ENCODE data around the gene DAGLA.

DAGLA gene

GRCh38 chr11:61765550-61766253 is 85.5 kb downstream of the DAGLA start:
- DNase-seq (ENCODE audit: low read depth) = no peak

GRCh38 chr11:61766353-61766841 is 86.2 kb downstream of the DAGLA start:
- no peak for DNase-seq (ENCODE audit: low read depth)

GRCh38 chr11:61768376-61769076 is 88.3 kb downstream of the DAGLA start:
- DNase-seq (ENCODE audit: low read depth) = no peak

GRCh38 chr11:61769169-61769920 is 89.2 kb downstream of the DAGLA start:
- no peak for DNase-seq (ENCODE audit: low read depth)

GRCh38 chr11:61769946-61770683 is 89.9 kb downstream of the DAGLA start:
- no peak for DNase-seq (ENCODE audit: low read depth)

GRCh38 chr11:61771195-61771894 is 91.2 kb downstream of the DAGLA start:
- DNase-seq (ENCODE audit: low read depth) = no peak

GRCh38 chr11:61771985-61772455 is 91.8 kb downstream of the DAGLA start:
- no peak for DNase-seq (ENCODE audit: low read depth)

GRCh38 chr11:61773356-61773755 is 93.2 kb downstream of the DAGLA start:
- DNase-seq (ENCODE audit: low read depth) = no peak

- DNase-seq (ENCODE audit: low read depth) = no peak
Measured at GRCh38 chr11:61773809-61774208, 93.6 kb downstream of the DAGLA start.

GRCh38 chr11:61774411-61774810 is 94.2 kb downstream of the DAGLA start:
- DNase-seq (ENCODE audit: low read depth) = no peak

GRCh38 chr11:61775106-61775505 is 94.9 kb downstream of the DAGLA start:
- DNase-seq (ENCODE audit: low read depth) = no peak

- no peak for DNase-seq (ENCODE audit: low read depth)
Measured at GRCh38 chr11:61775606-61776554, 95.7 kb downstream of the DAGLA start.

- peak; percentile 50 for DNase-seq (ENCODE audit: low read depth)
Measured at GRCh38 chr11:61776561-61777075, 96.4 kb downstream of the DAGLA start.

GRCh38 chr11:61777234-61778090 is 97.3 kb downstream of the DAGLA start:
- peak; percentile 40 for DNase-seq (ENCODE audit: low read depth)

GRCh38 chr11:61778357-61778886 is 98.2 kb downstream of the DAGLA start:
- no peak for DNase-seq (ENCODE audit: low read depth)

GRCh38 chr11:61778920-61779650 is 98.9 kb downstream of the DAGLA start:
- DNase-seq (ENCODE audit: low read depth) = no peak

GRCh38 chr11:61779666-61780525 is 99.7 kb downstream of the DAGLA start:
- no peak for DNase-seq (ENCODE audit: low read depth)

Measured in activated gamma-delta T cell treated with anti-CD3 and anti-CD28 coated beads, Interleukin-2, amount 50 U/mL, for 16 hours (primary cell).